GM19438 (cell line): ENCODE data around the gene NEUROD4.
"Not testable (repeated sequence)": the region's sequence is repeated elsewhere in the genome, so short reads cannot be mapped to it uniquely, and the experiment has no call there.

Source experiments
- ATAC-seq: cut with Tn5 transposase; IDR thresholded peaks from one replicate; pipeline ENCODE4 v1.9.1; 2021; ENCODE audit warnings: low read depth; ENCODE audit not compliant: unreplicated experiment

Gene NEUROD4, protein sequence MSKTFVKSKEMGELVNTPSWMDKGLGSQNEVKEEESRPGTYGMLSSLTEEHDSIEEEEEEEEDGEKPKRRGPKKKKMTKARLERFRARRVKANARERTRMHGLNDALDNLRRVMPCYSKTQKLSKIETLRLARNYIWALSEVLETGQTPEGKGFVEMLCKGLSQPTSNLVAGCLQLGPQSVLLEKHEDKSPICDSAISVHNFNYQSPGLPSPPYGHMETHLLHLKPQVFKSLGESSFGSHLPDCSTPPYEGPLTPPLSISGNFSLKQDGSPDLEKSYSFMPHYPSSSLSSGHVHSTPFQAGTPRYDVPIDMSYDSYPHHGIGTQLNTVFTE

DNA sequence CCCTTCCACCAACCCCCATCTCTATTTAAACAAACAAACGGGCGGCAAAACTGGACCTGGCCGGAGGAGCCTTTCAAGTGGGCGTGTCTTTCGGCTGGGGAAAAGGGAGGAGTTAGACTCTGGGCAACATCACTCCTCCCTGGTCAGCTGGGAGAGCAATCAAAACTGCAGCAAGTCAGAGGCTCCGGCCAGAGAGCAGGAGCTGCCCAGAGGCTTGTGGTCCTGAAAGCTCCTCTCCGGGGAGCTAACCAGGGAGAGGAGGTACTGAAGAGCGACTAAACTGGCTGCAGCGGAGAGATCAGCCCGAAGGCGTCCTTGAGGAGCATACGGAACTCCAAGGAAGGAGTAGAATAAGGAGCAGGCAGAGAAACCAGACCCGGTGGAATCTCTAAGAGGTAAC, at the start of gene NEUROD4:
Gene NEUROD4, plus strand, starts transcription at position 191 of the 400 bp plus-strand sequence. CDS start 6,466 bp downstream, outside the sequence.
- ATAC-seq, result no peak

DNA sequence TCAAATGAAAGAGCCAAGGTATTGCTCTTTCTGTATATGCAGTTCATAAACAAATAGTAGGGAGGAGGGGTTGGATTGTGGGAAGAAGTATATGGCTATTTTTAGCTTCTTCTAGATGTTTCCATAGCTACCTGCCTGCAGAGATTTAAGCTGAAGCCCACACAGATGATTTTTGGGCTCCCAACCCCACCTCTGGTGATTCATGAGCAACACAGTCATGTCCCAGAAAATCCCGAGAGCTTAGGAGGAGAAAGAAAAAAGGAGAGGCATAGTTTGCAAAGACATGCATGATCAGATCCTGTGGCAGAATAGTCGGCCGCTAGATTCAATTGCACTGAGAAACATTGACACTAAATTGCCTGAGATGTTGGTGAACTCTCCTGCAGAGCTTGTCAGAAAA, 49.0 kb upstream of the NEUROD4 start:
- ATAC-seq, result no peak

DNA sequence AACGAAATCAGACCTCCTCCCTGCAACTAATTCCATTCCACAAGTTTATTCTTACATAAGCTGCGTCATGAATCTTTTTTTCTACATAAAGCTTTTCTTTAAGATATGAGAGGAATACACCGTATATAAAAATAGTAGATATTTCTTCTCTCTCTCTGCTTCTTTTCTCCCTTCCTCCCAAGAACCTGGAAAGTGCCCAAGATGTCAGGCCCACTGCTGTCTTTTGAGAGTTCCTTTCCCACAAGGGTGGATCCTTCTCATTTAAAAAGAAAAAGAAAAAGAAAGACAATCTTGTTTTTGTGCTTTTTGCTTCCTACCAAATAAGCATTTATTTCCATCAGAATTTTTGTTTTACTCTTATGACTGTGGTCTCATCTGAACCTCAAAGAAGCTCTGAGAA, 46.2 kb upstream of the NEUROD4 start:
- no peak for ATAC-seq

DNA sequence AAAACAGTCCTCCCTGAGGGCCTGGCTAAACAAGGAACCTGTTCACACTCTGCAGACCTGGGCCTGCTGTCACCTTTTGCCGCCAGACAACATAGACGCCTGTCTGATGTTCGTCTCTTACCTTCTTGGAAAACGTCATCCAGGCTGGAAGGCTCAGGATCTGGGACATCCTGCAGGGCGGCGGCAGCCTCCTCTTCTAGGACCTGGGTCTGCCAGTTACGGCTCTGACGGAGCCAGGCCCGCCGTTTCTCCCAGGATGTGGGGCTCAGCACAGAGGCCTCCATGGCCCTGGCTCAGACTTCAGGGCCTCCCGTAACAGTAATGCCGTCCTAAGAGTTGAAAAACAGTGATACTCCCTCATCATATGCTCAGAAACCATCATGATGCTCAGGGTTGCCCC, 45.5 kb upstream of the NEUROD4 start:
- no peak for ATAC-seq

DNA sequence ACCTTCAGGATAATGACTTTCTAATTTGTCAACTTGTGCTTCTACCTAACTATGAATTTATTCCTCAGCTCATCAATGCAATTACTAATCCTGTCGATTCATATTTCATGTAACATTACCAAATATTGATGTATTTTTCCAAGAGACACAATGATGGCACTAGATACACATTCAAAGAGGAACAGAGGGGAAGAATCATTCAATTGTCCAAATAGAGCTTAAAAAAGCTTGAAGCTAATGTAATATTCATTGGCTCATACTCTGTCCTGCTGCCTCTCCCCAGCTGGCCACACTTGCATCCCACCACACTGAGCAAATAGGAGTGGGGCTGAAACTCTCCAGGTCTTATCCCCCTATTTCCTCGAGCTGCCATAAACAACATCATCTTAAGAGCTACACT, 44.5 kb upstream of the NEUROD4 start:
- no peak for ATAC-seq

DNA sequence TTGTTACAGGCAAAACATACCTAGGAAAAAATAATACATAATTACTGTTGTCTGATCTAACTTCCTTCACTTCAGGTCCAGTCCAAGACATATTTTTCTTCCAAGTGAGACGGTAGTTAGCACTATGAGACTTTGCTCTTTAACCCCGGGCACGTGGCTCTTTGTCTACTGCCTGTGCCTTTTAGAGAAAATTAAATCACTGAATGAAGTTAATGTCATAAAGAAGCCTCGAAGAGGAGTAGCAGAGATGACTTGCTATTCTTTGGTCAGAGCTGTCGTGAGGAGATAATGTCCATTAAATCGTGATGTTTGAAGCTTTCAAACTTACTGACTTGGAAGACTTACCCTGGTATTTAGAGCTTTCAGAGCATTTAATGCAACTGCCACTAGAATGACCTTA, 43.9 kb upstream of the NEUROD4 start:
- ATAC-seq, result no peak

DNA sequence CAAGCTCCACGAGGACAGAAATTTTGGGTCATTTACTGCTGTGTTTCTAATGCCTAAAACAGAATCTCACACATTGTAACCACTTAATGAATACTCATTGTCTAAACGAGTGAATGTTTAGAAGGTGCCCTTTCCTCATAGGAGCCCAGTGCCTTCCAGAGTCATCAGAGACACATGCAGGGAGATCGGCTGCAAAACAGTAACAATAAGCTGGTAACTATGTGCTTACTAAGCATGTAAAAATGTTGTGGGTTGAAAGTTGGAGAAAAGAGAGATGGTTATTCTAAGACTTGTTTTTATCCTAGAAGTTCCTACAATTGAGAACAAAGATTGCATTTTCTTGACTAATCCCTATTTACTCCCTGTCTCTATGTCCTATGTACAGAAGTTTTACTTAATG, 42.6 kb upstream of the NEUROD4 start:
- ATAC-seq, result no peak

DNA sequence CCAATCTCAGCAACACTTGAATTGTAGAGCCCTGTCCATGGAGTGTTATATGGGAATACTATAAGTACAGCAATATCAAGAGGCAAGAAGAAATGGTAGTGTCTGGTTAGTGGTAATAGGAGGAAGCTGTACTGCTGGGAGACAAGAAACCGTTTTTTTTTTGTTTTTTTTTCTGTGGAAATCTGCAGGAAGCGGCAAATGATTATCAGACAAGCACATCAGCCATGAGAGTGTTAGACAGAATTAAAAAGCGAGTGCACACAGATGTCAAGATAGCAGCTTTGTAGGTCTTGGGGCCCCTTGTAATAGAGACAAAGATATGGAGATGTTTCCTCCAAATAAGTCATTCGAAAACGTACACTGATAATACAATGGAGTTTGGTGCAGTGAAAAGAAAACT, 41.9 kb upstream of the NEUROD4 start:
- ATAC-seq, result no peak

DNA sequence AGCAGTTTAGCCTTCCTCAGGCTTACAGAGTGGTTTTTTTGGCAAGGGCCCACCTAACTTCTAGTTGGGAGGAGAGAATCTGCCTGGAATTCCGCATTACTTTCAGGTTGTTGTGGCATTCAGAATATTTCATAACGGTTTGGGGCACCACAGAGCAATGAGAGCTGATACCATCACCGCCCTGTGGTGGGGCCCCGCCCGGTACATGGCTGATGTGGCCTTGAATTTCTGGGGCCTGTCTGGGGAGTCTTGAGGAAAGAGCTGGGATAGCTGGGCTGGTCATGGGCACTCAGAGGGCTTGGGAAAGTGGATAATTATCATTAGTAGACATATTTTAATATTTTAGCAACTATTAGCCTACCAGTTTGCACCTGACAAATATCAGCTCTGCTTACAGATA, 39.4 kb upstream of the NEUROD4 start:
- no peak for ATAC-seq

DNA sequence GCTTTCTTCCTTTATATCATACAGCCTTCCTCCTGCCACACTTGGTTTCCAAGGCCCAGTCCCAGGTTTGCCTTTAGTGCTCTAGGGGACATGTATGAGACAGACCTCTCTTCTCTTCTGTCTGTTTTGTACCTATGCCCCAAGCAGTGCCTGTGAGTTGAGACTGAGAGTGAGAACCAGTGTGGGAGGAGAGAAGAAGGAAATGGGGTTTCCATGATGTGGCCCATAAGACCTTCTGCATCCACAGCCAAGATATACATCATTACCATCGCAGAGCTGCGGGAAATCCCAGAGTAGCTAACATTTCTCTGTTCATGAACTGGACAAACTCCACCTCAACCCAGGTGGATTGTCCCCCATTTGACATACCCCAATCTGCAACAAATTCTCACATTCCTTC, 38.0 kb upstream of the NEUROD4 start:
- no peak for ATAC-seq

DNA sequence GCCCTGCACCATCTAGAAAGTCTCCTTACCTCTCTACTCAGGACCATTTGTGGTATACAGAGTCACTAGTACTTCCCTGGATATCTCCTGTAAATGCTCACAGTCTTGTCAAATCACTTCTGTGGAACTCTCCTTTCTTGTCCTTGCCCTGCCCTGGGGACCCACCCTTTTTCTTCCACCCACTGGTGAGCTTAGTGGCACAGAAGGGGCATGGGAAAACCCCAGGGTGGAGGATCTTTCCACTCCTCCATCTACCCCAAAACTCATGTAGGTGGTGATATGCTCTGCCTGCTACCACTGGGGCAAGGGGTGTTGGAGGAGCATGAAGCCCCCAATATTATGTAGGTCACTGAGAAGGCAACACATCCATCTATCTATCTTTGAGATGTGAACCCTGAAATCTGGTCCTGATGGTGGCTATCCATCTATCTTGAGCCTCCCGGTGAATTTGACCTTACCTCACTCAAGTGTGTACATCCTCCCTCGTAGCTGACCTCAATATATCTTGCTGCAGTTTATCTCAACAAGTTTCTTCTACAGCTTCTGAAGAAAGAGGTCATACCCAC, 36.2 kb upstream of the NEUROD4 start:
- ATAC-seq, result no peak

DNA sequence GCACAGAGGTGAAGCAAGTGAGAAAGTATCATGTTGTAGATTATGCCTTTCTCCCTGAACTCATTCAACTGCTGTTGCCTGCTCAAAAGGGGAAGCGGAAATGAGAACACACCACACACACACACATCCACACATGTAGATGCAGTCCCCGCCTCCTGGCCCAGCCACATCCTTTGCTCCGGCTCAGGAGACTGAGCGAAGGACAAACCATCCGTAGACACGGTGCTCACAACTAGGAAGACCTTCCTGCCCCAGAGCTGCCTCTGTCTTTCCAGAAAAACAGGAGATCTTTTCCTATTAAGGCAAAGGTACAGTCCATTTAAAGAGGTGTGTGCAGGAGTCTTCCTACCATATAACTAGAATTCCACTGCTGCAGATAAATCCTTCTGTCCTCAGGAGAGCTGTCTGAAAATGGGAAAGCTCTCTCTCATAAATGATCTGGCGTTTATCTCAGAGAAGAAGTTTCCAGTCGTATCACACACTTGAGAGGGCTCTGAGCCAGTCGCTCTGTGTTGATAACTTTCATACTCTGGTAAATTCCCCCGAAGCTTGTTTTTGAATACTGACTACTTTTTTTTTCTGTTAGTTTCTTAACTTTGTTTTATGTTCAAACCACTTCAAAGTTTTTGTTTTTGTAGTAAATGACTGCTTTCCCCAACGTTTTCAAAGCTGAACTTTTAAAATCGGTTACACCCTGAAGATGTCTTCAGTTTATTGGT, 35.0 kb upstream of the NEUROD4 start, which contains the start of gene TESPA1:
Gene TESPA1, minus strand, starts transcription at position 105 of the 719 bp plus-strand sequence. CDS start 10,200 bp downstream, outside the sequence.
- ATAC-seq, result peak; percentile 94

DNA sequence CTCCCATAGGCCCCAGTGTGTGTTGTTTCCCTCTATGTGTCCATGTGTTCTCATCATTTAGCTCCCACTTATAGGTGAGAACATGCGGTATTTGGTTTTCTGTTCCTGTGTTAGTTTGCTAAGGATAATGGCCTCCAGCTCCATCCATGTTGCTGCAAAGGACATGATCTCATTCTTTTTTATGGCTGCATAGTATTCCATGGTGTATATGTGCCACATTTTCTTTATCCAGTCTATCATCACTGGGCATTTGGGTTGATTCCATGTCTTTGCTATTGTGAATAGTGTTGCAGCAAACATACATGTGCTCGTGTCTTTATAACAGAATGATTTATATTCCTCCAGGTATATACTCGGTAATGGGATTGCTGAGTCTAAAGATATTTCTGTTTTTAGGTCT, 33.0 kb upstream of the NEUROD4 start:
- ATAC-seq, result not testable (repeated sequence)

DNA sequence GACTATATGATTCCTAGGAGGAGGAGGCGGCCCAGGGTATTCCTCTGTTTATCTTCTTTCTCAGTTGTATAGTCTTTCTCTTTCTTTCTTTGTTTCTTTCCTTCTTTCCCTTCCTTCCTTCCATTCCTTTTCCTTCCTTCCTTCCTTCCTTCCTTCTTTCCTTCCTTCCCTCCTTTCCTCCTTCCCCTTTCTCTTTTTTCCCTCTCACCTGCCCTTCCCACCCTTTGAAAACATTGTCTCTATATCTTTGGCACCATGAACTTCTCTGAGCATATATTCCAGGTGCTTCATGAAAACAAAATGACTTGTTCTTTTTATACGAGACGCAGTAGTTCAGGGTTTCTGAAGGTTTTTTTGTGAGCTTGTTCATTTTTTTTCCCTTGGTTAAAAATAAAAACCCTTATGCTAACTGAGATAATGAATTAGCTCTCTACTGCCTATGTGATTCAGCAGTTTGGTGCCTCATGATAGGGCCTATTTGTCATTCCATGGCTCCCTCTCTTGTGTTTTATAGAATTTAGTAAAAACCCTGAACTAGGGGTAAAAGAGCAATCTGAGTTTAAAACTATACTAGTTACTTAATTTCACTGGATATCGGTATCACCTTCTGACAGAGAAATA, 32.1 kb upstream of the NEUROD4 start:
- ATAC-seq, result no peak

DNA sequence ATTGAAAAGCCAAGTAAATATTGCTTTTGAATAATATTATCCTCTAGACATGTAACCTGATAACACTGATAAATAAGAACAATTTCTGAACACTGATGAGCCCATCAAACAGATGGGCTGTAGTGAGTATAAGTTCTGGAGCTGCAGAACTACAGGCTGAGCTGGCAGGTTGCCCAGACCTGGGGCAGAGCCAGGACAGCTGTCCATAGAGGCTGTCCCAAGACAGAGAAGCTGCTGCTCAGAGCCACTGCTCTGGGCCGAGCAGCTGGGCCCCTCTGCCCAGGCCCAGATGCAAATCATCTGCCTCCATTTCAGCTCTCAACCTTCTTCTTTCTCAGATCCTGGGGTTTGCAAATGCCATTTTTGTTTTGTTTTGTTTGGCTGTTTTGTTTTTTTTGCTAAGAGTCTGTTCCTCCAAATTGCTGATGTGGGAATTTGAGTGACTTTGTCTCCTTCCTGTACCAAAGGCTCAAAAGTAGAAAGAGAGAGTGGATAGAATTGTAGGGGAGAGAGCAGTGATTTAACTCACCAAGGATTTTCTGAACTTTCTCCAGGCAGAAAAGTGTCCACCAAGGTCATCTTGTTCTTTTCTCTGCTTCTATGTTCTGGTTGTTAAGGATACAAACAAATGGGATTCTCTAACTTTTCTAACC, 31.2 kb upstream of the NEUROD4 start:
- no peak for ATAC-seq

DNA sequence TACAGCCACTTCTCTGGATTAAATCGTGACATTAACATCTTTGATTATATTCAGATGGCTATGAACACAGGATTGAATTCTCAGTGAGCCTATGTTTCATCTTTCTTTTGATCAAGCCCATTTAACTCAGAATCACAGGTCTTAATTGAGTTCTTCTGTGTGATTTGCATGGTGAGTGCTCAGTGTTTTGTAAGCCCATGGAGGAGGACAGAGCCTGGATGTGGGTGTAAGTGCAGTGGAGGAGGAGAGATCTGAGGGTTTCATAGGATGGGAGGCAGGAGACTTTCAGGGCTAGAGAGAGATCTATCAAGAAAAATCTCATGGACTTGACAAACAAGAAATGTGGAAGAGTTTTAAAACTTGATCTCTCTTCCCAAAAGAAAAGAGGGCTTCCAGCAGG, 29.9 kb upstream of the NEUROD4 start:
- no peak for ATAC-seq

DNA sequence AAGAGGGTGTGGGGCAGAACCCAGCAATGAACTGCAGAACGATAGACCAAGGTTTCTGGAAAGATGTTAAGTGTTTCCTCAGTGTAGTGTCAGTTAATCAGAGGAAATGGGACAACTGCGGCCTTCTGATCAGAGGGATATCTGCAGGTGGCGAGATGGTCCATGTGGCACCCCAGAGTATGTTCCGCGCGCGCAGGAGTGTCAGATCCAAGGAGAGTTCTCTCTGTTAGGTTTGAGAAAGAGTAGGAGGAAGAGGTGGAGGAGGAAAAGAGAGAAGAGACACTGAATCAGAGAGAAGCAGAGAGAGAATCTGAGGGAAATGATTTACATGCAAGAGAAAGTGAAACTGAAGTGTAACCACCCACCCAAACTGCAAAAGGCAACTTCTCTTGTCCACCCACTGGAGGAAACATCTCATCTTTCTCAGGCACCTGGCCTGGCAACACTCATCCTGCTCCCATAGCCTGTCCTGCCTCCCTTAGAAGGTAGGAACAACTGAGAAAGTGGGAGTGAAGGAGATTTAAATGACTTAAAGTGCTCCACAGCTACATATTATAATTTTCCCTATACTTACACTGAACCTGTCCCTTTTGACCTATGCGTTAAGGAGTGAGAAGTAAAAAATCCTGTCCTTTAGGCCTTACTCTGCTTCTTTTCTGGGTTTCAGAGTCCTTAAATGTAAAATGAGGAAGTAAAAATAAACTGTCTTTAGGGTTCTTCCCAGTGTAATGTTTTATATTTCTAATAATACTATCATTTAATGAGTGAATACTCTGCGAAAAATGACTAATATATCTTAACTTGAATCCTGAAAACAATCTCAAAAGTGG, 28.4 kb upstream of the NEUROD4 start:
- ATAC-seq, result peak; percentile 64

DNA sequence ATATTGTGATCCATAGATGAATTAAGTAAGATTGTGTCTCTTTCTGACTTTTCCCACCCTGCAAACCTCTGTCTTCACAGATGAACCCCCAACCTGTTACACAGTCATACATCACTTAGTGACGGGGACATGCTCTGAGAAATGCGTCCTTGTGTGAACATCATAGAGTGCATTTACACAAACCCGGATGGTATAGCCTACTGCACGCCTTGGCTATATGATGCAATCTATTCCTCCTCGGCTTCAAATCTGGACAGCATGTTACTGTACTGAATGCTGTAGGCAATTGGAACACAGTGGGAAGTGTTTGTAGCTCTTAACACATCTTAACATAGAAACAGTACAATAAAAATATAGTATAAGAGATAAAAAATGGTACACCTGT, 27.8 kb upstream of the NEUROD4 start:
- ATAC-seq, result peak; percentile 35

DNA sequence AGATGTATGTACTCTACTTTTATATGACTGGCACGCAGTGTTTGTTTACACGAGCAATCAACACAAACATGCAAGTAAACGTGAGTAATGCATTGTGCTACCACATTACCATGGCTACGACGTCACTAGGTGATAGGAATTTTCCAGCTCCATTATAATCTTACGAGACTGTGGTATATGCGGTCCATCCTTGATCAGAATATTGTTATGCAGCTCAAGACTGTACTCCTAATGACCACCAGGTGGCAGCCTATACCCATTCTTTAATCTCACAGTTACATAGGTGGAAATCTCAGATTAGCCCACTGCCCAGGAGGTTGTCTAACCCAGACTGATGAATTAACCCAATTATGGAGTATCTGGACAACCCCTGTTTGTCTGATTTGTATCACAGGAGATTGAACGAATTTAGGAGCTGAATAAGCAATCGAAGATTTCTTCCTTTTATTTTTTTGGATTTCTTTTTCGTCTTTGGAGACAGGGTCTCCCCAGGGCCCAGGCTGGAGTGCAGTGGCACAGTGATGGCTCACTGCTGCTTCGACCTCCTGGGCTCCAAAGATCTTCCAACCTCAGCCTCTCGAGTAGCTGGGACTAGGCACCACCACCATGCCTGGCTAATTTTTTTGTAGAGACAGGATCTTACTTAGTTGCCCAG, 26.5 kb upstream of the NEUROD4 start:
- no peak for ATAC-seq
